Measurements from ENCODE around the gene PRPSAP1.

Gene PRPSAP1

DNA sequence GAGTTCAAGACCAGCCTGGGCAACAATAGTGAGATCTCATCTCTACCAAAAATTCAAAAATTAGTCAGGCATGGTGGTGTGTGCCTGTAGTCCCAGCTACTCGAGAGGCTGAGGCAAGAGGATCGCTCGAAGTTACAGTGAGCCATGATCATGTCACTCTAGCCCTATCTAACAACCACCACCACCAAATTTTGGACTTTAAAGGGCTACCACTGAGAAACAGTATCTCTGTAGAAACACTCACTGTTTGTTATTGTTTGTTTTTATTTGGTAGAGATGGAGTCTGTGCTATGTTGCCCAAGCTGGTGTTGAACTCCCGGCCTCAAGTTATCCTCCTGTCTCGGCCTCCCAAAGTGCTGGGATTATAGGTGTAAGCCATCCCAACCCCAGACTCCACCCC is 89.8 kb downstream of the PRPSAP1 start:
- no peak for DNase-seq

DNA sequence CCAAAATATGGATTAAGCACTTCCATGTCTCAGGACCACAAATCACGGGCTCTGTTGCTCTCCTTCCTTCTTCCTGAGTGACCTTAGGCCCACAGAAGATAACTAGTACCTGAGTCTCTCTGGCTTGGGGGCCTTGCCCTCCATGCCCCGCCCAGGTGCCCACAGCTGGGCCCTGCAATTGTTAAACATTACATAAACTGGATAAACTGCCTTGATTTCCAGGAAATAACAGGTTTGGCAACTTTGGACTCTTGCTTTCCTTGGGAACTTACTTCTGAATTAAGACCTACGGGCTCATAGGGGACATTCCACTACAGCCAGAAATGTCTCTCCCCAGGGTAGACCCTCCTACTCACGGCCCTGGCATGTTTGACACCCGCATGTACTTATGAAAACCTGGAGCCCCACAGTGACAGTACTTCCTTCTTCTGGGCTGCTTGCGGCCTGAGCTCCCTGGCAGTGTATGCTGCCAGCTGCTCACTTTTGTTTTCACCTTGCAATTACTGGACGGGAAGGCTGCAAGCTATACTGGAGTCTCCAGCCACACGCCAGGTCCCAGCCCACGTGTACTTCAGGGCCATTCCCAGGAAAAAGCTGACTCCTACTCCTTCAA is 90.9 kb downstream of the PRPSAP1 start:
- DNase-seq: no peak

DNA sequence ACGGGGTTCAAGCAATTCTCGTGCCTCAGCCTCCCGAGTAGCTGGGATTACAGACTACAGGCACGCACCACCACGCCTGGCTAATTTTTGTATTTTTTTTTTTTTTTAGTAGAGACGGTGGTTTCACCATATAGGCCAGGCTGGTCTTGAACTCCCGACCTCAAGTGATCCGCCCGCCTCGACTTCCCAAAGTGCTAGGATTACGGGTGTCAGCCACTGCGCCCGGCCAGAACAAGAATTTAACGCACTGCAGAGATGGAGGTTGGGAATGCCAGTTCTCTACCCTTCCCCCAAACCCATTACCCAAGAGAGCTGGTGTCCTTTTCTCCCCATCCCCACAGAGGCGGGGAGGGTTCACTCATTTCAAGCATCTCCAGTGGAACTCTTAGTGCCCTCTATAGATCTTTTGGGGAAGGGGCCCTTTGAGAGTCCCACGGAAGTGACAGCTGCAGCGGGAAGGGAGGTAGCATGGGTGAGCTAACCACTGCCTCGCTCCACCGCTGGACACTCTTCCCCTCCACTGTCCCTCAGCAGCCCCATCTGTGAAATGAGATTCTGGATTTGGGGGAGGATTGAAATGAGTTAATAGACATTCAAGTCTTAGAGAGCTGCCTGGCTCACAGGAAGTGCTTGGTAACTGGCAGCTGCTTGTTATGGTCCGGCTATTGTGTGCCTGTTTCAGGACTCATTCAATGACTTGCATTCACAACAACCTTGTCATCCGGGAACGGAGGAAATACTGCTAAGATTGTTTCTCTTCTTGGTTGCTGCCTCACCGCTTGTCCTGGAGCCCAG is 92.1 kb downstream of the PRPSAP1 start:
- no peak for DNase-seq

DNA sequence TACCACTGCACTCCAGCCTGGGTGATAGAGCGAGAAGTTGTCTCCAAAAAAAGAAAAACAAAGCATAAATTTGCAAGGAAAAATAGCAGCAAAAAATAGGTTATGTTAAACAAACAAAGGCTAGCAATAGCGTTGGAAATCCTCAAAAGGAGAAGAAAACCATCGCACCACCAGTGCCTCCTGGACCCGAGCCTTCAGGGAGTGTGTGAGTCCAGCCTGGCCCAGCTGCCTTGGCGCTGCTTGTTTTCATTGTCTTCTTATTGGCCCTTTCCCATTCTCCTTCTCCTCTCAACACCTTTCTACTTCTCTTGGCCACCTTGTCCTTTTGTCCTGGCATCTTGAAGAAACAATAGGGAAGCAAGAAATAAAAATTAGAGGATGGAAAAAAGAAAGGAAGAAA is 93.0 kb downstream of the PRPSAP1 start:
- DNase-seq: no peak

DNA sequence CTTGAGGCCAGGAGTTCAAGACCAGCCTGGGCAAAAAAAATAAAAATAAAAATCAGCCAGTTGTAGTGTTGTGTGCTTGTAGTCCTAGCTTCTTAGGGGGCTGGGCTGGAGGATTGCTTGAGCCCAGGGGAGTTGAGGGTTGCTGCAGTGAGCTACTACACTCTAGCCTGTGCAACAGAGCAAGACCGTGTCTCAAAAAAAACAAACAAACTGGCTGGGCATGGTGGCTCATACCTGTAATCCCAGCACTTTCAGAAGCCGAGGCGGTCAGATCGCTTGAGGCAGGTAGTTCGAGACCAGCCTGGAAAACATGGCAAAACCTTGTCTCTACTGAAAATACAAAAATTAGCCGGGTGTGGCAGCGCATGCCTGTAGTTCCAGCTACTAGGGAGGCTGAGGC is 93.5 kb downstream of the PRPSAP1 start:
- DNase-seq: no peak

All from effector CD4-positive, alpha-beta T cell (primary cell).